Right kidney (tissue), 1 donor: ENCODE measurements around the gene KCNB1.
A peak's percentile ranks its signal among the peaks of the same experiment; 100 is the strongest.
"Not testable (repeated sequence)": the region's sequence is repeated elsewhere in the genome, so short reads cannot be mapped to it uniquely, and the experiment has no call there.

Experiments
- DNase-seq: peaks from one replicate; pipeline ENCODE4 v3.0.0-alpha.2; 2016

KCNB1 gene

GRCh38 chr20:49318091-49318429, 164.4 kb downstream of the KCNB1 start:
- peak; percentile 28 for DNase-seq

GRCh38 chr20:49316704-49317103, 165.8 kb downstream of the KCNB1 start:
- no peak for DNase-seq

GRCh38 chr20:49315580-49315979, 166.9 kb downstream of the KCNB1 start:
- DNase-seq: no peak

DNA sequence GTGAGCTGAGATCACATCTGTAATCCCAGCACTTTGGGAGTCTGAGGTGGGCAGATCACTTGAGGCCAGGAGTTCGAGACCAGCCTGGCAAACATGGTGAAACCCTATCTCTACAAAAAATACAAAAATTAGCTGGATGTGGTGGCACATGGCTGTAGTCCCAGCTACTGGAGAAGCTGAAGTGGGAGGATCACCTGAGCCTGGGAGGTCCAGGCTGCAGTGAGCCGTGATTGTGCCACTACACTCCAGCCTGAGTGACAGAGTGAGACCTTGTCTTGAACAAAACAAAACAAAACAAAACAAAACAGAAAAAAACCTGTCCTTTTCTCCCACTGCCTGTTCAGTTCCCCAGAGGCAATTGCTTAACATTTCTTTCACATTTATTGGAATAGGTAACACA, 168.4 kb downstream of the KCNB1 start:
- not testable (repeated sequence) for DNase-seq
